HAP-1 (cell line): ENCODE measurements around the gene KDF1.

Experiments used
- DNase-seq, 2 experiments: peaks; one replicate each; pipeline ENCODE4 v3.0.0-alpha.2; 2016 to 2020; ENCODE audit warnings: low spot score in 2 of 2
- H3K27me3 ChIP-seq: fragments of 250-450 bp; sonication (Bioruptor Pico); 2 replicates; pipeline ENCODE4 v1.5.1; 2020; ENCODE audit warnings: low read depth, mild to moderate bottlenecking, moderate library complexity
- H3K36me3 ChIP-seq: fragments of 250-450 bp; sonication (Bioruptor Pico); replicated peaks from 2 replicates; pipeline ENCODE4 v1.5.1; 2020; ENCODE audit warnings: mild to moderate bottlenecking
- H3K4me1 ChIP-seq: fragments of 250-450 bp; sonication (Bioruptor Pico); 2 replicates; pipeline ENCODE4 v1.5.1; 2020; ENCODE audit warnings: mild to moderate bottlenecking
- H3K4me3 ChIP-seq: fragments of 250-450 bp; sonication (Bioruptor Pico); 2 replicates; pipeline ENCODE4 v1.5.1; 2020; ENCODE audit warnings: mild to moderate bottlenecking, moderate library complexity
- H3K9me3 ChIP-seq: fragments of 250-450 bp; sonication (Bioruptor Pico); 2 replicates; pipeline ENCODE4 v1.5.1; 2020; ENCODE audit warnings: mild to moderate bottlenecking, moderate library complexity
- in situ Hi-C: fragments of 300-500 bp; cut with MboI; formaldehyde crosslinking; loops from 3 replicates; pipeline ENCODE4 v1.14.3; 2020; ENCODE audit warnings: low sequenced_read_pairs, inconsistent platforms, mixed read lengths

Gene KDF1

GRCh38 chr1:26936823-26937222 lies 23.4 kb downstream of the KDF1 start:
- H3K4me3 ChIP-seq: no peak overlapping the region
- peaks cover 56% of the 10 kb centered on the region for H3K36me3 ChIP-seq
- no peak for DNase-seq
- H3K4me1 ChIP-seq: no peaks in the 10 kb centered on the region
- no peaks in the 10 kb centered on the region for H3K27me3 ChIP-seq
- no peaks in the 10 kb centered on the region for H3K9me3 ChIP-seq
- in situ Hi-C loops: no loop called here

- H3K36me3 ChIP-seq: peaks cover 68% of the 10 kb centered on the region
- in situ Hi-C loops: no loop called here
- no peaks in the 10 kb centered on the region for H3K9me3 ChIP-seq
Observed at GRCh38 chr1:26932531-26932930, 27.7 kb downstream of the KDF1 start.

GRCh38 chr1:26923711-26924110 lies 36.6 kb downstream of the KDF1 start:
- no peak for DNase-seq
- peaks cover 15% of the 10 kb centered on the region for H3K4me1 ChIP-seq
- no peak overlapping the region; the same call in 1 of the 2 replicates for H3K4me3 ChIP-seq
- no peaks in the 10 kb centered on the region for H3K27me3 ChIP-seq
- H3K9me3 ChIP-seq: no peaks in the 10 kb centered on the region
- peaks cover 55% of the 10 kb centered on the region for H3K36me3 ChIP-seq
- in situ Hi-C loops: no loop called here

More at GRCh38 chr1:26932531-26932930, 27.7 kb downstream of the KDF1 start:
- no peaks in the 10 kb centered on the region for H3K27me3 ChIP-seq
- H3K4me3 ChIP-seq: no peak overlapping the region
- no peaks in the 10 kb centered on the region for H3K4me1 ChIP-seq
- no peak for DNase-seq

- H3K27me3 ChIP-seq: no peaks in the 10 kb centered on the region
- no peak for DNase-seq
- peak overlapping the region; percentile 90 for H3K4me3 ChIP-seq
- peaks cover 15% of the 10 kb centered on the region for H3K4me1 ChIP-seq
- peaks cover 47% of the 10 kb centered on the region for H3K36me3 ChIP-seq
- in situ Hi-C loops: no loop called here
- H3K9me3 ChIP-seq: no peaks in the 10 kb centered on the region
Observed at GRCh38 chr1:26922901-26923300, 37.4 kb downstream of the KDF1 start.

- Histone ChIP-seq H3K4me1 (peaks cover 15% of the 10 kb centered on the region), H3K4me3 (peak overlapping the region; percentile 90), H3K36me3 (peaks cover 42% of the 10 kb centered on the region), H3K9me3 (no peaks in the 10 kb centered on the region), H3K27me3 (no peaks in the 10 kb centered on the region)
- no peak for DNase-seq
- in situ Hi-C loops: no loop called here
Observed at GRCh38 chr1:26922431-26922729, 37.9 kb downstream of the KDF1 start.

- DNase-seq: peak; percentile 97 to 98
- Histone ChIP-seq H3K4me1 (peaks cover 15% of the 10 kb centered on the region), H3K36me3 (peaks cover 39% of the 10 kb centered on the region), H3K27me3 (no peaks in the 10 kb centered on the region), H3K9me3 (no peaks in the 10 kb centered on the region), H3K4me3 (peak within 1 kb of the TSS; percentile 90)
- in situ Hi-C loops: no loop called here
Observed at GRCh38 chr1:26921540-26922430, 38.5 kb downstream of the KDF1 start, which contains the start of gene NUDC. Gene NUDC (plus strand): TSS chr1:26921743. CDS start chr1:26921849, 106 bp downstream.

GRCh38 chr1:26921126-26921539 lies 39.1 kb downstream of the KDF1 start:
- peak overlapping the region; percentile 90 for H3K4me3 ChIP-seq
- no peaks in the 10 kb centered on the region for H3K9me3 ChIP-seq
- no peaks in the 10 kb centered on the region for H3K27me3 ChIP-seq
- H3K36me3 ChIP-seq: peaks cover 33% of the 10 kb centered on the region
- in situ Hi-C loops: no loop called here
- peaks cover 15% of the 10 kb centered on the region for H3K4me1 ChIP-seq
- DNase-seq: no peak

- no peaks in the 10 kb centered on the region for H3K27me3 ChIP-seq
- in situ Hi-C loops: no loop called here
- DNase-seq: no peak
Observed at GRCh38 chr1:26915204-26915842, 44.9 kb downstream of the KDF1 start.

GRCh38 chr1:26913754-26914619 lies 46.3 kb downstream of the KDF1 start, which contains the start of gene NR0B2:
Gene NR0B2 (minus strand): TSS chr1:26913975. CDS start chr1:26913940, 35 bp downstream.
- H3K27me3 ChIP-seq: no peaks in the 10 kb centered on the region
- no peaks in the 10 kb centered on the region for H3K9me3 ChIP-seq
- no peaks in the 10 kb centered on the region for H3K4me1 ChIP-seq
- in situ Hi-C loops: no loop called here
- DNase-seq: no peak
- H3K36me3 ChIP-seq: no peaks in the 10 kb centered on the region
- H3K4me3 ChIP-seq: no peak within 1 kb of the TSS

More at GRCh38 chr1:26915204-26915842, 44.9 kb downstream of the KDF1 start:
- Histone ChIP-seq H3K9me3 (no peaks in the 10 kb centered on the region), H3K4me3 (no peak overlapping the region), H3K36me3 (no peaks in the 10 kb centered on the region), H3K4me1 (no peaks in the 10 kb centered on the region)

- Histone ChIP-seq H3K36me3 (no peaks in the 10 kb centered on the region), H3K27me3 (no peaks in the 10 kb centered on the region), H3K9me3 (no peaks in the 10 kb centered on the region), H3K4me3 (no peak overlapping the region), H3K4me1 (no peaks in the 10 kb centered on the region)
- DNase-seq: no peak
- in situ Hi-C loops: no loop called here
Observed at GRCh38 chr1:26913389-26913753, 46.9 kb downstream of the KDF1 start.

GRCh38 chr1:26912147-26912490 lies 48.1 kb downstream of the KDF1 start:
- Histone ChIP-seq H3K36me3 (no peaks in the 10 kb centered on the region), H3K4me1 (no peaks in the 10 kb centered on the region), H3K9me3 (no peaks in the 10 kb centered on the region), H3K4me3 (no peak overlapping the region), H3K27me3 (no peaks in the 10 kb centered on the region)
- DNase-seq: no peak
- in situ Hi-C loops: no loop called here

GRCh38 chr1:26911399-26912146 lies 48.7 kb downstream of the KDF1 start:
- no peak for DNase-seq
- Histone ChIP-seq H3K4me1 (no peaks in the 10 kb centered on the region), H3K9me3 (no peaks in the 10 kb centered on the region), H3K27me3 (no peaks in the 10 kb centered on the region), H3K36me3 (no peaks in the 10 kb centered on the region), H3K4me3 (no peak overlapping the region)
- in situ Hi-C loops: no loop called here
